SK-N-SH (cell line): Measurements from ENCODE around the gene TTN. TPM values are rescaled to one million over a fixed set of nuclear protein-coding genes. Genes with fewer than 3 reads are reported as not detected.

Source experiments
- CTCF ChIA-PET: fragments of 300-600, 350-600 bp; formaldehyde crosslinking; extraction: SDS; loops from one replicate; lab custom pipeline; 2021; lab: Yijun Ruan, JAX
- POLR2A ChIA-PET: fragments of 350-600 bp; sonication (Branson Sonifier 250); formaldehyde crosslinking; extraction: SDS; loops from one replicate; lab custom pipeline; 2020; ENCODE audit warnings: antibody characterized with exemption, inconsistent platforms; lab: Yijun Ruan, JAX
- DNase-seq: peaks from one replicate; pipeline ENCODE4 v3.0.0; 2012
- H2AFZ ChIP-seq: fragments of 200-600 bp; sonication (generic); 2 replicates; pipeline ENCODE4 v1.8.1; 2016; ENCODE audit warnings: antibody characterized with exemption, mild to moderate bottlenecking, low read depth
- H3F3A ChIP-seq: fragments of 200-600 bp; sonication (generic); replicated peaks from 2 replicates; pipeline ENCODE3; 2016; ENCODE audit warnings: antibody characterized with exemption, mild to moderate bottlenecking; ENCODE audit not compliant: insufficient read depth
- H3K27ac ChIP-seq, 2 experiments: fragments of 200-500 bp in 1 of 2; fragments of 200-600 bp in 1 of 2; sonication (Bioruptor generic) in 1 of 2; sonication (generic), shearing (Covaris generic) in 1 of 2; 2 replicates each; pipeline versions ENCODE4 v1.5.1 to v1.6.1; 2014 to 2016; ENCODE audit warnings: low read depth in 2 of 2, inconsistent platforms in 1 of 2, low read length in 1 of 2, mild to moderate bottlenecking in 1 of 2, mixed read lengths in 1 of 2
- H3K27me3 ChIP-seq: fragments of 200-600 bp; sonication (generic), shearing (Covaris generic); 2 replicates; pipeline ENCODE4 v1.6.1; 2016; ENCODE audit warnings: mixed run types; ENCODE audit not compliant: insufficient read depth
- H3K36me3 ChIP-seq, 2 experiments: fragments of 200-500 bp in 1 of 2; fragments of 200-600 bp in 1 of 2; sonication (Bioruptor generic) in 1 of 2; sonication (generic) in 1 of 2; replicated peaks in 1 of 2; 2 replicates each; pipeline versions ENCODE3 to v1.5.1; 2014 to 2016; ENCODE audit warnings: low read length in 1 of 2, mild to moderate bottlenecking in 1 of 2; ENCODE audit not compliant: insufficient read depth in 2 of 2, control insufficient read depth in 1 of 2
- H3K4me1 ChIP-seq, 2 experiments: fragments of 200-500 bp in 1 of 2; fragments of 200-600 bp in 1 of 2; sonication (Bioruptor generic) in 1 of 2; sonication (generic), shearing (Covaris generic) in 1 of 2; 2 replicates each; pipeline versions ENCODE4 v1.5.1 to v1.6.1; 2014 to 2016; ENCODE audit warnings: low read depth in 1 of 2, low read length in 1 of 2, mixed run types in 1 of 2; ENCODE audit not compliant: insufficient read depth in 2 of 2, control insufficient read depth in 1 of 2
- H3K4me2 ChIP-seq: fragments of 200-600 bp; sonication (generic), shearing (Covaris generic); 2 replicates; pipeline ENCODE4 v1.6.1; 2017; ENCODE audit warnings: mixed run types
- H3K4me3 ChIP-seq, 2 experiments: fragments of 200-500 bp in 1 of 2; fragments of 200-600 bp in 1 of 2; sonication (Bioruptor generic) in 1 of 2; sonication (generic), shearing (Covaris generic) in 1 of 2; 2 replicates each; pipeline versions ENCODE4 v1.5.1 to v1.8.1; 2014 to 2016; ENCODE audit warnings: low read depth in 2 of 2, inconsistent platforms in 1 of 2, low read length in 1 of 2, mild to moderate bottlenecking in 1 of 2, mixed read lengths in 1 of 2, moderate library complexity in 1 of 2
- H3K79me2 ChIP-seq: fragments of 200-600 bp; sonication (generic); 2 replicates; pipeline ENCODE4 v1.8.1; 2017; ENCODE audit warnings: mild to moderate bottlenecking; ENCODE audit not compliant: insufficient read depth
- H3K9ac ChIP-seq: fragments of 200-600 bp; sonication (generic); 2 replicates; pipeline ENCODE4 v1.6.1; 2017; ENCODE audit warnings: mixed run types
- H3K9me2 ChIP-seq: fragments of 200-600 bp; sonication (generic); 2 replicates; pipeline ENCODE4 v1.6.1; 2017; ENCODE audit warnings: mixed run types
- H3K9me3 ChIP-seq: fragments of 200-600 bp; sonication (generic); 2 replicates; pipeline ENCODE4 v1.6.1; 2017; ENCODE audit warnings: mixed run types, mild to moderate bottlenecking, moderate library complexity
- H4K20me1 ChIP-seq: fragments of 200-600 bp; sonication (generic); 2 replicates; pipeline ENCODE4 v1.6.1; 2017; ENCODE audit warnings: mild to moderate bottlenecking, mixed run types; ENCODE audit not compliant: insufficient read depth
- CHD2 ChIP-seq: fragments of 150-350 bp; IDR thresholded peaks from 2 replicates; pipeline ENCODE4 v1.6.1; 2018; ENCODE audit warnings: low read length; ENCODE audit not compliant: partially characterized antibody
- ELF1 ChIP-seq: IDR thresholded peaks from 2 replicates; pipeline ENCODE4 v1.4.0; 2012
- EZH2phosphoT487 ChIP-seq: fragments of 200-600 bp; sonication (generic); IDR thresholded peaks from 2 replicates; pipeline ENCODE4 v1.6.1; 2017; ENCODE audit warnings: low read depth, mixed run types, mild to moderate bottlenecking, antibody characterized with exemption, moderate library complexity, borderline replicate concordance
- FOSL2 ChIP-seq: IDR thresholded peaks from 2 replicates; pipeline ENCODE4 v1.4.0; 2012; ENCODE audit warnings: low read depth, mild to moderate bottlenecking, moderate library complexity, borderline replicate concordance
- FOXJ3 ChIP-seq: sonication (generic); formaldehyde crosslinking; IDR thresholded peaks from 2 replicates; pipeline ENCODE4 v1.5.1; 2020; ENCODE audit warnings: mild to moderate bottlenecking, missing genetic modification reagents
- FOXM1 ChIP-seq: IDR thresholded peaks from 2 replicates; pipeline ENCODE4 v1.4.0; 2012; ENCODE audit warnings: low read depth, mild to moderate bottlenecking
- GATA2 ChIP-seq: sonication (generic); formaldehyde crosslinking; IDR thresholded peaks from 2 replicates; pipeline ENCODE4 v1.5.0; 2020; ENCODE audit warnings: mild to moderate bottlenecking, missing genetic modification reagents
- MXI1 ChIP-seq: IDR thresholded peaks from 2 replicates; pipeline ENCODE4 v1.6.1; 2012; ENCODE audit warnings: mild to moderate bottlenecking, low read depth, low read length, improper control_type of control experiment
- NFIC ChIP-seq: IDR thresholded peaks from 2 replicates; pipeline ENCODE4 v1.4.0; 2012; ENCODE audit warnings: borderline replicate concordance
- NRF1 ChIP-seq: IDR thresholded peaks from 2 replicates; pipeline ENCODE4 v1.6.1; 2012; ENCODE audit warnings: low read depth, mild to moderate bottlenecking, low read length
- POLR2AphosphoS5 ChIP-seq: IDR thresholded peaks from 2 replicates; pipeline ENCODE4 v1.6.1; 2012; ENCODE audit warnings: low read depth, low read length
- RAD21 ChIP-seq: IDR thresholded peaks from 2 replicates; pipeline ENCODE4 v1.6.1; 2012; ENCODE audit warnings: mild to moderate bottlenecking, low read length
- RCOR1 ChIP-seq: fragments of 150-350 bp; IDR thresholded peaks from 2 replicates; pipeline ENCODE4 v1.6.1; 2017; ENCODE audit warnings: antibody characterized with exemption, low read length
- RFX5 ChIP-seq: IDR thresholded peaks from 2 replicates; pipeline ENCODE4 v1.6.1; 2012; ENCODE audit warnings: mild to moderate bottlenecking, improper control_type of control experiment, low read length
- RXRA ChIP-seq: IDR thresholded peaks from 2 replicates; pipeline ENCODE4 v1.4.0; 2012; ENCODE audit warnings: low read depth, mild to moderate bottlenecking, borderline replicate concordance
- SMC3 ChIP-seq: IDR thresholded peaks from 2 replicates; pipeline ENCODE4 v1.6.1; 2012; ENCODE audit warnings: low read depth, low read length, improper control_type of control experiment
- TEAD4 ChIP-seq: IDR thresholded peaks from 2 replicates; pipeline ENCODE4 v1.4.0; 2012; ENCODE audit warnings: mild to moderate bottlenecking, borderline replicate concordance; ENCODE audit not compliant: insufficient read depth
- WGBS: methylation state at CpG from one replicate; pipeline ENCODE4 v1.1.6; 2017; ENCODE audit warnings: low lambda C conversion rate; 5-methylcytosine and 5-hydroxymethylcytosine counted together
- polyA plus RNA-seq, 3 experiments: library from polyadenylated mRNA; depleted of rRNA; stranded (reverse); fragments of >200 nt; gene quantifications; 2 replicates each; pipeline ENCODE4 v1.2.3, GENCODE V29; 2012
- TF ChIP-seq, protein P1 (sequence below): fragments of 150-350 bp; IDR thresholded peaks from 2 replicates; pipeline ENCODE4 v1.6.1; 2017; ENCODE audit warnings: antibody characterized with exemption, low read length, low read depth, borderline replicate concordance
- TF ChIP-seq, protein P2 (sequence below): IDR thresholded peaks from 2 replicates; pipeline ENCODE4 v1.4.0; 2012; ENCODE audit warnings: low read depth, borderline replicate concordance
- TF ChIP-seq, protein P3 (sequence below): fragments of 200-600 bp; sonication (generic); IDR thresholded peaks from 2 replicates; pipeline ENCODE4 v1.6.1; 2017; ENCODE audit warnings: antibody characterized with exemption, mild to moderate bottlenecking, moderate library complexity

Gene TTN
- polyA plus RNA-seq, 1 of the 3 experiments (the other 2 are of a cell fraction) = 0.08 TPM

DNA sequence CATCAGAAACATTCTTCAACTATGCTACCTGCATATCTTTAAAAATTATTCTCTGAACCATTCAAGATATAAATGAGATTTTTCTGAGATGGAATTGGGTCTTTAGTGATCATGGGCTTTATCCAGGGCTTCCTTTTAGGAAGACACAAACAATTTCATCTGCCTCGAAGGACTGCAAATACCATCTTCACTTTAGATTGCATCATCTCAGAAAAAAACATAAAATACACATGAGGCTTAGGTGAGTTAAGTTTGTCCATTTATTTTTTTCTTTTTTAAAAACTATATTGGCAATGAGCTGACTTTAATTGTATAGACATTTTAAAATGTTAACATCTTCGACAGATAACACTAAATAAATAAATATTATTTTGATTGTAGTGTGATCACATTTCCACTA lies 20.1 kb downstream of the TTN start:
- POLR2A ChIA-PET = no interaction called here
- Histone ChIP-seq H3K36me3 (no peaks in the 10 kb centered on the region), H3K27me3 (no peaks in the 10 kb centered on the region), H2AFZ (no peak overlapping the region), H3K9me2 (no peaks in the 10 kb centered on the region), H3K4me3 (no peak overlapping the region), H3K79me2 (no peaks in the 10 kb centered on the region), H3K4me1 (no peaks in the 10 kb centered on the region; a peak in 1 of 4 replicates), H3K9ac (no peak overlapping the region), H3K9me3 (no peaks in the 10 kb centered on the region), H4K20me1 (no peaks in the 10 kb centered on the region), H3K4me2 (no peak overlapping the region), H3K27ac (no peak overlapping the region), H3F3A (no peaks in the 10 kb centered on the region)
- DNase-seq = no peak
- 76% methylated on average over 2 of the region's 2 CpGs for whole genome bisulfite sequencing
- TF ChIP-seq EZH2phosphoT487 = no peak
- TF ChIP-seq RXRA = no peak
- TF ChIP-seq CHD2 = no peak
- TF ChIP-seq NRF1 = no peak
- no peak for TF ChIP-seq RCOR1
- TF ChIP-seq, protein P1, sequence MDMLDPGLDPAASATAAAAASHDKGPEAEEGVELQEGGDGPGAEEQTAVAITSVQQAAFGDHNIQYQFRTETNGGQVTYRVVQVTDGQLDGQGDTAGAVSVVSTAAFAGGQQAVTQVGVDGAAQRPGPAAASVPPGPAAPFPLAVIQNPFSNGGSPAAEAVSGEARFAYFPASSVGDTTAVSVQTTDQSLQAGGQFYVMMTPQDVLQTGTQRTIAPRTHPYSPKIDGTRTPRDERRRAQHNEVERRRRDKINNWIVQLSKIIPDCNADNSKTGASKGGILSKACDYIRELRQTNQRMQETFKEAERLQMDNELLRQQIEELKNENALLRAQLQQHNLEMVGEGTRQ = no peak
- TF ChIP-seq, protein P2, sequence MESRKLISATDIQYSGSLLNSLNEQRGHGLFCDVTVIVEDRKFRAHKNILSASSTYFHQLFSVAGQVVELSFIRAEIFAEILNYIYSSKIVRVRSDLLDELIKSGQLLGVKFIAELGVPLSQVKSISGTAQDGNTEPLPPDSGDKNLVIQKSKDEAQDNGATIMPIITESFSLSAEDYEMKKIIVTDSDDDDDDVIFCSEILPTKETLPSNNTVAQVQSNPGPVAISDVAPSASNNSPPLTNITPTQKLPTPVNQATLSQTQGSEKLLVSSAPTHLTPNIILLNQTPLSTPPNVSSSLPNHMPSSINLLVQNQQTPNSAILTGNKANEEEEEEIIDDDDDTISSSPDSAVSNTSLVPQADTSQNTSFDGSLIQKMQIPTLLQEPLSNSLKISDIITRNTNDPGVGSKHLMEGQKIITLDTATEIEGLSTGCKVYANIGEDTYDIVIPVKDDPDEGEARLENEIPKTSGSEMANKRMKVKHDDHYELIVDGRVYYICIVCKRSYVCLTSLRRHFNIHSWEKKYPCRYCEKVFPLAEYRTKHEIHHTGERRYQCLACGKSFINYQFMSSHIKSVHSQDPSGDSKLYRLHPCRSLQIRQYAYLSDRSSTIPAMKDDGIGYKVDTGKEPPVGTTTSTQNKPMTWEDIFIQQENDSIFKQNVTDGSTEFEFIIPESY = no peak
- TF ChIP-seq FOSL2 = no peak
- no peak for TF ChIP-seq FOXJ3
- no peak for TF ChIP-seq RAD21
- no peak for TF ChIP-seq FOXM1
- no peak for TF ChIP-seq POLR2AphosphoS5
- TF ChIP-seq GATA2 = no peak
- TF ChIP-seq NFIC = no peak
- CTCF ChIA-PET = interaction anchor here (1.2 to 2.1 kb wide), 2 partner anchors 9 to 25 kb away, joined by 3 to 5 read pairs; no protein-coding TSS in a partner anchor

DNA sequence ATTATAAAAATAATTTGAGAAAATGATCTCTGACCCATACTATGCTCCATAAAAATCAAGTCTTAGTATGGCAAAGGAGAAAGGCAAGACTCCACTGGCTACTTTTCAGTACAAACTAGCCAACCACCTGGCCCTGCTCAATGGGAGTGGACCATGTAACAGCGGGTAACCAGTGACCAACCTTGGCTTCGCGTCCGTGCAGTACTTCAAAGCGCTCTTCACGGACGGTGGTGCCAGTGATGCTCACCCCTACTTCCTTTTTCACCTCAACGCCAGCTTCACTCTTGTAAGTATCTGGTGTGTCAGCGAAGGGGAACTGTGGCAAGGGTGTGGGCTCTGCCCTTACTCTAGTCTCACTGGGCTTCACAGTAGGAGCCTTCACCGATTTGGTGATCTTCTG lies 23.3 kb downstream of the TTN start:
- H2AFZ ChIP-seq = no peak overlapping the region
- POLR2A ChIA-PET = no interaction called here
- no peaks in the 10 kb centered on the region; a peak in 1 of 4 replicates for H3K4me1 ChIP-seq
- H3K4me2 ChIP-seq = no peak overlapping the region
- 75% methylated on average over 10 of the region's 10 CpGs for WGBS
- H4K20me1 ChIP-seq = no peaks in the 10 kb centered on the region
- no peak overlapping the region for H3K27ac ChIP-seq
- no peaks in the 10 kb centered on the region for H3F3A ChIP-seq
- H3K79me2 ChIP-seq = no peaks in the 10 kb centered on the region
- no peak for TF ChIP-seq RCOR1
- TF ChIP-seq, protein P3, sequence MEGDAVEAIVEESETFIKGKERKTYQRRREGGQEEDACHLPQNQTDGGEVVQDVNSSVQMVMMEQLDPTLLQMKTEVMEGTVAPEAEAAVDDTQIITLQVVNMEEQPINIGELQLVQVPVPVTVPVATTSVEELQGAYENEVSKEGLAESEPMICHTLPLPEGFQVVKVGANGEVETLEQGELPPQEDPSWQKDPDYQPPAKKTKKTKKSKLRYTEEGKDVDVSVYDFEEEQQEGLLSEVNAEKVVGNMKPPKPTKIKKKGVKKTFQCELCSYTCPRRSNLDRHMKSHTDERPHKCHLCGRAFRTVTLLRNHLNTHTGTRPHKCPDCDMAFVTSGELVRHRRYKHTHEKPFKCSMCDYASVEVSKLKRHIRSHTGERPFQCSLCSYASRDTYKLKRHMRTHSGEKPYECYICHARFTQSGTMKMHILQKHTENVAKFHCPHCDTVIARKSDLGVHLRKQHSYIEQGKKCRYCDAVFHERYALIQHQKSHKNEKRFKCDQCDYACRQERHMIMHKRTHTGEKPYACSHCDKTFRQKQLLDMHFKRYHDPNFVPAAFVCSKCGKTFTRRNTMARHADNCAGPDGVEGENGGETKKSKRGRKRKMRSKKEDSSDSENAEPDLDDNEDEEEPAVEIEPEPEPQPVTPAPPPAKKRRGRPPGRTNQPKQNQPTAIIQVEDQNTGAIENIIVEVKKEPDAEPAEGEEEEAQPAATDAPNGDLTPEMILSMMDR = no peak
- no peak for TF ChIP-seq GATA2
- no peak for TF ChIP-seq FOSL2
- no peak for TF ChIP-seq RFX5
- no peak for TF ChIP-seq TEAD4
- TF ChIP-seq ELF1 = no peak
- TF ChIP-seq SMC3 = no peak
- TF ChIP-seq MXI1 = no peak
- H3K9me3 ChIP-seq = no peaks in the 10 kb centered on the region
- no peak overlapping the region for H3K4me3 ChIP-seq
- CTCF ChIA-PET = interaction anchor here (1.5 to 6.4 kb wide), 2 partner anchors 12 to 22 kb away, joined by 5 to 28 read pairs; no protein-coding TSS in a partner anchor
- H3K36me3 ChIP-seq = no peaks in the 10 kb centered on the region
- no peak overlapping the region for H3K9ac ChIP-seq
- H3K9me2 ChIP-seq = no peaks in the 10 kb centered on the region
- H3K27me3 ChIP-seq = no peaks in the 10 kb centered on the region
- DNase-seq = no peak
